Transverse colon (tissue), 4 donors: ENCODE data around the gene NDC80.

Experiments used
- CTCF ChIP-seq, 5 experiments: fragments of 200-600 bp in 3 of 5; fragments of 450-650 bp in 2 of 5; sonication (generic) in 3 of 5; IDR thresholded peaks; 1 replicate in 2 of 5; 2 replicates in 3 of 5; pipeline ENCODE4 v1.5.1; 2016 to 2017; ENCODE audit warnings: antibody characterized with exemption in 5 of 5, inconsistent platforms in 3 of 5, mild to moderate bottlenecking in 2 of 5, moderate library complexity in 1 of 5
- EP300 ChIP-seq: sonication (generic); formaldehyde crosslinking; IDR thresholded peaks from one replicate; pipeline ENCODE4 v1.6.1; 2017; ENCODE audit warnings: antibody characterized with exemption, low read depth
- POLR2A ChIP-seq: fragments of 450-650 bp; IDR thresholded peaks from one replicate; pipeline ENCODE4 v1.6.1; 2016; ENCODE audit warnings: antibody characterized with exemption, mild to moderate bottlenecking, moderate library complexity
- POLR2AphosphoS5 ChIP-seq, 3 donors: sonication (generic); formaldehyde crosslinking; IDR thresholded peaks; one replicate each; pipeline ENCODE4 v1.6.1; 2016; ENCODE audit warnings: antibody characterized with exemption in 3 of 3

DNA sequence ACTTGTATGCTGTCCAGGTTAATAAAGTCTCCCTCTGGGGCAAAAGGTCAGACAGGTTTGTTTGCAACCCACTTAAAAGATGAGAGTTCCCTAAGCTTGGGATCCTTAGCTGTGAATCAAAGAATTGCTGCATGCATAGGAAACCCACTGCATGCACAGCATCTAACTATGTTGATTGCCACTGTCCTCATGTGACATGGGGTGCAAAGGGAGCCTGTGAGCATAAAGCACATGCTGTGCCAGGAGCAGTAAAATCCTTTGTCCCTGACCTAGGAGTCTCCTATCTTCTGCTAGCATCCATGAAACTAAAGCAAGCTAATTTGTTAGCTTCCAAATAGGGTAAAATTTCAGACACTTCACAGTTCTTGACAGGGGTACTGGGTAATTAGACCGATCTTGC lies 13.8 kb upstream of the NDC80 start:
- TF ChIP-seq POLR2A (no peak), CTCF (IDR thresholded peaks at IDR 0.05) (no peak), POLR2AphosphoS5 (IDR thresholded peaks at IDR 0.05) (no peak), EP300 (no peak)
